ENCODE results near the gene NBL1. TPM values are rescaled to one million over a fixed set of nuclear protein-coding genes. Genes with fewer than 3 reads are reported as not detected.

The NBL1 gene
- total and polyA plus RNA-seq, 10 of the 15 experiments (the other 5 are each of a cell fraction or from before 2014, with no cell fraction given) = 0.13 to 2.4 (median 0.81) TPM; not detected in 1

DNA sequence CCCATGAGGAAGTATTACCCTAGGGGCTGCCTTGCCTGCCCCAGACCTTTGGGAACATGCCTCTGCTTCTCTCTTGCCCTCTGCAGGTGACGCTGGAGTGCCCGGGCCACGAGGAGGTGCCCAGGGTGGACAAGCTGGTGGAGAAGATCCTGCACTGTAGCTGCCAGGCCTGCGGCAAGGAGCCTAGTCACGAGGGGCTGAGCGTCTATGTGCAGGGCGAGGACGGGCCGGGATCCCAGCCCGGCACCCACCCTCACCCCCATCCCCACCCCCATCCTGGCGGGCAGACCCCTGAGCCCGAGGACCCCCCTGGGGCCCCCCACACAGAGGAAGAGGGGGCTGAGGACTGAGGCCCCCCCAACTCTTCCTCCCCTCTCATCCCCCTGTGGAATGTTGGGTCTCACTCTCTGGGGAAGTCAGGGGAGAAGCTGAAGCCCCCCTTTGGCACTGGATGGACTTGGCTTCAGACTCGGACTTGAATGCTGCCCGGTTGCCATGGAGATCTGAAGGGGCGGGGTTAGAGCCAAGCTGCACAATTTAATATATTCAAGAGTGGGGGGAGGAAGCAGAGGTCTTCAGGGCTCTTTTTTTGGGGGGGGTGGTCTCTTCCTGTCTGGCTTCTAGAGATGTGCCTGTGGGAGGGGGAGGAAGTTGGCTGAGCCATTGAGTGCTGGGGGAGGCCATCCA lies 12.8 kb downstream of the NBL1 start:
- ChIA-PET RAD21 (ENCODE audit: unreplicated experiment) (interaction anchor here (1.1 kb wide), 1 partner anchor 47 kb away, joined by 3 read pairs; no protein-coding TSS in a partner anchor), POLR2A (interaction anchor here (0.6 kb wide), 1 partner anchor 252 kb away, joined by 4 read pairs; no protein-coding TSS in a partner anchor), CTCF (interaction anchor here (0.6 to 1.3 kb wide), 3 partner anchors 47 to 490 kb away, joined by 3 read pairs; no protein-coding TSS in a partner anchor), SMC1A (ENCODE audit: uncharacterized antibody, unreplicated experiment) (no interaction called here)
- no peaks in the 10 kb centered on the region; a peak in 1 of 4 replicates for H3K27me3 ChIP-seq (replicated peaks in 1 of 2; ENCODE audit: control insufficient read depth in 2 of 2, insufficient read depth in 2 of 2, low read length in 1 of 2)
- TF ChIP-seq BRCA1 (IDR thresholded peaks at IDR 0.05; ENCODE audit: low read depth, low read length) (no peak), EGR1 (IDR thresholded peaks at IDR 0.05; ENCODE audit: borderline replicate concordance in 1 of 2, low read depth in 2 of 2, low read length in 2 of 2) (no peak), ZNF384 (IDR thresholded peaks at IDR 0.05; ENCODE audit: borderline replicate concordance, low read depth, low read length) (no peak), CBFB (IDR thresholded peaks at IDR 0.05; ENCODE audit: low read depth) (no peak), FOS (IDR thresholded peaks at IDR 0.05; ENCODE audit: borderline replicate concordance, extremely low read depth, insufficient read length) (no peak), MTA3 (IDR thresholded peaks at IDR 0.05; ENCODE audit: borderline replicate concordance, low read length) (no peak), GABPA (IDR thresholded peaks at IDR 0.05; ENCODE audit: low read depth) (no peak), CREB1 (IDR thresholded peaks at IDR 0.05; ENCODE audit: low read depth) (no peak), RAD51 (IDR thresholded peaks at IDR 0.05) (no peak), PML (IDR thresholded peaks at IDR 0.05; ENCODE audit: low read length) (no peak), BMI1 (IDR thresholded peaks at IDR 0.05; ENCODE audit: borderline replicate concordance) (no peak), ASH2L (IDR thresholded peaks at IDR 0.05; ENCODE audit: borderline replicate concordance, low read depth) (no peak), TCF12 (IDR thresholded peaks at IDR 0.05; ENCODE audit: low read depth, low read length) (no peak)
- TF ChIP-seq, protein P1, sequence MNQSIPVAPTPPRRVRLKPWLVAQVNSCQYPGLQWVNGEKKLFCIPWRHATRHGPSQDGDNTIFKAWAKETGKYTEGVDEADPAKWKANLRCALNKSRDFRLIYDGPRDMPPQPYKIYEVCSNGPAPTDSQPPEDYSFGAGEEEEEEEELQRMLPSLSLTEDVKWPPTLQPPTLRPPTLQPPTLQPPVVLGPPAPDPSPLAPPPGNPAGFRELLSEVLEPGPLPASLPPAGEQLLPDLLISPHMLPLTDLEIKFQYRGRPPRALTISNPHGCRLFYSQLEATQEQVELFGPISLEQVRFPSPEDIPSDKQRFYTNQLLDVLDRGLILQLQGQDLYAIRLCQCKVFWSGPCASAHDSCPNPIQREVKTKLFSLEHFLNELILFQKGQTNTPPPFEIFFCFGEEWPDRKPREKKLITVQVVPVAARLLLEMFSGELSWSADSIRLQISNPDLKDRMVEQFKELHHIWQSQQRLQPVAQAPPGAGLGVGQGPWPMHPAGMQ (IDR thresholded peaks at IDR 0.05; ENCODE audit: borderline replicate concordance) = no peak
- H3K4me2 ChIP-seq (ENCODE audit: control insufficient read depth, insufficient read depth) = no peak overlapping the region
- no peaks in the 10 kb centered on the region for H3K4me1 ChIP-seq (ENCODE audit: control insufficient read depth, insufficient read depth, low read length)
- H3K9ac ChIP-seq (ENCODE audit: control insufficient read depth, insufficient read depth, low read length) = no peak overlapping the region
- H3K79me2 ChIP-seq (ENCODE audit: control insufficient read depth, insufficient read depth, low read length) = no peaks in the 10 kb centered on the region
- in situ Hi-C loops (cut with MboI) = no loop called here
- intact Hi-C loops (cut with micrococcal nuclease; ENCODE audit: unreplicated experiment) = loop anchor here (10.0 kb wide), 1 partner anchor 342 kb away; the partner anchor contains the start of genes AKR7A2 and SLC66A1
- no peak overlapping the region for H3K27ac ChIP-seq (ENCODE audit: control insufficient read depth, insufficient read depth)
- FAIRE-seq = no peak
- H2AFZ ChIP-seq (ENCODE audit: control insufficient read depth, low read depth, low read length) = no peak overlapping the region
- no peak overlapping the region for H3K4me3 ChIP-seq
- H3K36me3 ChIP-seq (ENCODE audit: control insufficient read depth in 2 of 2, insufficient read depth in 2 of 2, low read length in 1 of 2) = no peaks in the 10 kb centered on the region
- WGBS (ENCODE audit: insufficient coverage, insufficient replicate concordance, low lambda C conversion rate, missing lambda C conversion rate) = 58% methylated on average over 13 of the region's 15 CpGs
- BruUV-seq (replicated peaks) = no TSS peak
- ATAC-seq = no peak
- no peaks in the 10 kb centered on the region for H3K9me3 ChIP-seq (replicated peaks; ENCODE audit: control insufficient read depth, insufficient read depth, low read length)
- no peaks in the 10 kb centered on the region for H4K20me1 ChIP-seq (ENCODE audit: control insufficient read depth, insufficient read depth)
- no peak for DNase-seq (ENCODE audit: low read depth, low spot score)

Measured in GM12878 (cell line).